ENCODE data around the gene TANGO6. TPM values are rescaled to one million over a fixed set of nuclear protein-coding genes. Genes with fewer than 3 reads are reported as not detected.

TANGO6 gene
- total and polyA plus RNA-seq, 2 of the 8 experiments (the other 6 are each of a cell fraction or from before 2014, with no cell fraction given), result 5.0 to 19.5 TPM

GRCh38 chr16:68835970-68836369 is 7.4 kb upstream of the TANGO6 start:
- Histone ChIP-seq H3K36me3 (ENCODE audit: control insufficient read depth in 2 of 4, insufficient read depth in 4 of 4, low read length in 3 of 4) (peaks cover 9 to 41% (median 28%) of the 10 kb centered on the region in 4 experiments; a peak in 7 of 8 replicates), H4K8ac (ENCODE audit: extremely low read depth, insufficient read depth, low read length) (no peak overlapping the region), H3K9ac (replicated peaks in 1 of 4; ENCODE audit: extremely low read depth in 1 of 4, low read depth in 3 of 4, low read length in 3 of 4) (no peak overlapping the region), H3K14ac (ENCODE audit: insufficient read length) (no peak overlapping the region), H3K4ac (replicated peaks; ENCODE audit: insufficient read length, low read depth, low read length) (no peak overlapping the region), H4K20me1 (replicated peaks in 1 of 2; ENCODE audit: control insufficient read depth in 1 of 2, insufficient read depth in 2 of 2, low read length in 2 of 2) (no peaks in the 10 kb centered on the region), H3K23me2 (ENCODE audit: low read depth, low read length) (no peaks in the 10 kb centered on the region; the same call in 1 of the 2 replicates), H2BK12ac (ENCODE audit: low read depth, low read length) (no peak overlapping the region), H3K4me1 (replicated peaks in 1 of 4; ENCODE audit: control insufficient read depth in 3 of 4, insufficient read depth in 4 of 4, low read length in 3 of 4) (no peaks in the 10 kb centered on the region), H3K56ac (replicated peaks; ENCODE audit: insufficient read length, low read depth, low read length) (no peak overlapping the region), H2BK20ac (ENCODE audit: low read length) (no peak overlapping the region), H4K91ac (replicated peaks; ENCODE audit: insufficient read length, low read length) (no peak overlapping the region), H2BK15ac (ENCODE audit: low read length) (no peak overlapping the region), H2BK120ac (replicated peaks; ENCODE audit: low read depth, low read length) (no peak overlapping the region), H4K5ac (ENCODE audit: insufficient read length, low read depth, low read length) (no peak overlapping the region), H2AFZ (ENCODE audit: low read length) (no peak overlapping the region), H3K18ac (ENCODE audit: extremely low read depth, low read length) (no peak overlapping the region), H3K23ac (ENCODE audit: insufficient read length) (no peak overlapping the region), H2BK5ac (ENCODE audit: low read depth, low read length) (no peak overlapping the region), H3K27ac (ENCODE audit: low read depth, low read length) (no peak overlapping the region), H3K9me3 (ENCODE audit: insufficient read depth in 2 of 2, low read depth in 1 of 2, low read length in 1 of 2) (no peaks in the 10 kb centered on the region), H3K4me3 (ENCODE audit: extremely low read depth in 1 of 4, insufficient read depth in 2 of 4, low read depth in 3 of 4, low read length in 4 of 4) (no peak overlapping the region), H3K27me3 (replicated peaks in 1 of 4; ENCODE audit: control insufficient read depth in 3 of 4, extremely low read depth in 1 of 4, insufficient read depth in 3 of 4, low read length in 3 of 4) (no peaks in the 10 kb centered on the region), H3K79me2 (ENCODE audit: control insufficient read depth in 1 of 2, insufficient read depth in 2 of 2, low read length in 2 of 2) (no peaks in the 10 kb centered on the region), H3K79me1 (ENCODE audit: low read depth, low read length) (no peaks in the 10 kb centered on the region), H2AK5ac (ENCODE audit: low read depth, low read length) (no peak overlapping the region), H3K4me2 (ENCODE audit: insufficient read depth in 1 of 2, low read depth in 2 of 2, low read length in 2 of 2) (no peak overlapping the region)
- FAIRE-seq (no peak), DNase-seq (ENCODE audit: low read depth in 1 of 2, low spot score in 2 of 2) (no peak)
- WGBS, 2 experiments (ENCODE audit: extremely low coverage in 1 of 2, insufficient coverage in 1 of 2, insufficient read length in 1 of 2, insufficient replicate concordance in 2 of 2, low coverage in 1 of 2, low lambda C conversion rate in 2 of 2, missing lambda C conversion rate in 1 of 2), result 92% methylated on average over 5 of the region's 5 CpGs; no CpG with 5 or more reads in 1 of the 2 experiments
- CTCF ChIA-PET (ENCODE audit: partially characterized antibody), result interaction anchor here (1.2 to 3.1 kb wide), 2 partner anchors 8 to 26 kb away, joined by 4 to 12 read pairs; partner anchors contain the start of gene TANGO6
- TF ChIP-seq MAX (IDR thresholded peaks at IDR 0.05), result no peak
- peak; percentile 52 for TF ChIP-seq POLR2AphosphoS5 (IDR thresholded peaks at IDR 0.05; ENCODE audit: low read depth, low read length)
- peak in 1 of 2 experiments; percentile 64; a peak in 1 of 3 replicates for TF ChIP-seq POLR2A (IDR thresholded peaks at IDR 0.05; ENCODE audit: control extremely low read depth in 1 of 2, low read depth in 2 of 2, low read length in 2 of 2)
- POLR2A ChIA-PET (ENCODE audit: partially characterized antibody), result interaction anchor here (2.8 kb wide), 1 partner anchor 7 kb away, joined by 12 read pairs; the partner anchor contains the start of gene TANGO6
